ENCODE data around the gene SDHD.
"Not testable (repeated sequence)": the region's sequence is repeated elsewhere in the genome, so short reads cannot be mapped to it uniquely, and the experiment has no call there.

Gene SDHD

DNA sequence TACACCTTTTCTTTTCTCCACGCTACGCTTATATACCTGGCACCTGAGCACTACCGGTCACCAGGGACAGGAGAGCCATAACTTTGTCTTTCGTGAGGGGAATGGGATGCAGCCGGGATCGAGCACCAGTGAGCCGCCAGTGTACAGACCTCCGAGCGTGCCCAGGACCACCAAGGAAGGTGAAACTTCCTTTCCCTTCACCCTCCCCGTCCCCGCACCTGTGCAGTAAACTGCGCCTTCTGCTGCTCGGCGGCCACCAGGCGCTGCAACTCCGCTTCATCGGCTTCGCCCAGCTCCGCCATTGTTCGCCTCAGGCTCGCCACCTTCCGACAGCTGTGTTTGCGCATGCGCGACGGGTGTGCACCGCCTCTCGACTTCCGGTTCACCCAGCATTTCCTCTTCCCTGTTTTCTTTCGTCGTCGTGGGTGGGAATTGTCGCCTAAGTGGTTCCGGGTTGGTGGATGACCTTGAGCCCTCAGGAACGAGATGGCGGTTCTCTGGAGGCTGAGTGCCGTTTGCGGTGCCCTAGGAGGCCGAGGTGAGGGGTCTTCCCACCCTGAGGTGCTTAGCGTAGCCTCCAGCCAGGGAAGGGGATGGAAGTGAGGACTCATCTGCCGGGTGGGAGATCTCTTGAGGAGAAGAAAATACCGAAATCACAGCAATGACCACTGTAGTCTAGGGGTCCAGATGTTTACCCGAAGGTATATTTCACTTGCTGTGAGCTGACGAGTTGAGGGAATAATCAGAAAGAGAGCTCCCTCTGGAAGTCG lies at the start of gene SDHD, which contains the start of gene TIMM8B:
Gene SDHD (plus strand): TSS at position 452 of the 770 bp plus-strand sequence. CDS start 35 bp downstream, at position 487.
Gene TIMM8B (minus strand): TSS at position 335 of the 770 bp plus-strand sequence. CDS start 33 bp downstream, at position 302.
- DNase-seq, result peak; percentile 98

DNA sequence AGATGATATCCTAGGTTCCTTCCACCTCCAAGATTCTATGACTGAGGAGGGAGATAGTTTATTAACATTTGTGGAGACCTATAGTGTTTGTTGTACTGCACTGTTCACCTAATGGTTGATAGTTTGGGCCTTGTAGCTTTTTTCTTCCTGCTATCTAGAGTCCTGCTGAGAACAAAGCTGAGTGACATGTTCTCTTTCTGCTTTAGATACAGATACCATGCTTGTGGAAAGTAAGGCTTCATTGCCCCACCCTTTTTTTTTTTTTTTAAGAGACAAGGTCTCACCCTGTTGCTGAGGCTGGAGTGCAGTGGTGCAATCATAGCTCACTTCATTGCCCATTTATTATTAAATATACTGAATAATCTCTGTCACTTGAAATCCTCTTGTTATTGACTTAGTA lies 49.1 kb upstream of the SDHD start:
- no peak for DNase-seq

DNA sequence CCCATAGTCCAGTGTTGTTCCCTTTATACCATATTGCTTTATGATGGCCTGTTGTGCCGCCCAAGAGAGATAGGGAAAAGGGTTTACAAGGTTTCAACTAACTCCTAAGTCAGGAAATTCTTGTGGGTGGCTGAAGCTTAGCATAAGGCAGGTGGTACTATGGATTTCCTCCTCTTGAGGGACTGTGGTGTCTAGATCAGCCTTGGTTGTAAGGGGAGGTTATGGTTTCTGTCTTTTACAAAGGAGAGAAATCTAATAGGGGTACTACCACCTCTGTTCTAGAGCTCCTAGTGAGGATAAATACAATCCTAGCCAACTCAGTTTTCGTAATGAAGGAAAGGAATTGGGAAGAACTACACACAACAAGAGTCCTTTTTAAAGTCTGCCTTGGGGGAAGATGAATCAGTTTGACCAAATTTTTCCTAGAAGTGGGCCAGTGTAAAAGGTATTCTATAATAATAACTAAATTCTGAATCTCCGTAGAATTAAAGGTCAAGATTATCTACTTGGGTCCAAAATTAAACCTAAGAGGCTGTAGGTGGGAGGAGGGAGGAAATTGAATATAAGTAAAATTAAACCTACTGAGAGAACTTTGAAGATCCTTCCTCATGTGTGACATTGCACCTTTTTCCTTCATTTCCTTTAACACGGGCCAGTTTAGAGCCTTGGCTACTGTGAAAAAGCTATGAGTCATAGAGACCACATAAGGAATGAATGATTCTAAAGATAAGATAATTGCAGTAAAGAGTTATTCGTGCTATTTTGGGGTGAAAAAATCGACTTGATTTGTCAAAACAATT lies 44.3 kb upstream of the SDHD start:
- no peak for DNase-seq

DNA sequence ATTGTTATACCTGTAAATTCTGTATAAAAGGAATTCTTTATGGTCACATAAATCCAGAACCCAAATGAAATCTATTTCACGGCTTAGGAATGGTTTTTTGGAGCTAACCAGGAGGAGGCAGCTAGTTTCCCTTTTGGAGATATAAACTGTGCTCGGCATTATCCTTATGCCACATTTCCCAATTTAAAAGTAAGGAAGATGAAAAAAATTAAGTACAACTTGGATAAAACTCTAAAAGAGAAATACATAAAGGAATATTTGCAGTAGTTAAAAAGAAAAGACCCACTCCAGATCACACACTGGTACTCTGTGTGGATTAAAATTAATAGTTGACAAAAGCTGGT lies 43.7 kb upstream of the SDHD start:
- no peak for DNase-seq

DNA sequence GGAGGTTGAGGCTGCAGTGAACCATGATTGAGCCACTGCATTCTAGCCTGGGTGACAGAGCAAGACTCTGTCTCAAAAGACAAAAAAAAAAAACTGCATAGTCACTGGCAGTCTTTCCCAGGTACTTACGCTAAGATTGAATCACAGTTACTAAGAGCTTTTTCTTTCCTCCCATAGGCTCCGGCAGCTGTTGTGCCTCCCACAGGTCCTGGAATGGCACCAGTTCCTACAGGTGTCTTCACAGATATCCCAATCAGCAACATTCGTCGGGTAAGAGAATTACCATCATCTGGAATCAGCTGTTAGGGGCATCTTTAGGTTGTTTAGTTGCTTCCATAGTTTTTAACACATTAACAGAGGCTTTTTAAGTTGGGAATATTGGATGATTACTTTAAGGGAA lies 41.7 kb upstream of the SDHD start:
- DNase-seq, result no peak

DNA sequence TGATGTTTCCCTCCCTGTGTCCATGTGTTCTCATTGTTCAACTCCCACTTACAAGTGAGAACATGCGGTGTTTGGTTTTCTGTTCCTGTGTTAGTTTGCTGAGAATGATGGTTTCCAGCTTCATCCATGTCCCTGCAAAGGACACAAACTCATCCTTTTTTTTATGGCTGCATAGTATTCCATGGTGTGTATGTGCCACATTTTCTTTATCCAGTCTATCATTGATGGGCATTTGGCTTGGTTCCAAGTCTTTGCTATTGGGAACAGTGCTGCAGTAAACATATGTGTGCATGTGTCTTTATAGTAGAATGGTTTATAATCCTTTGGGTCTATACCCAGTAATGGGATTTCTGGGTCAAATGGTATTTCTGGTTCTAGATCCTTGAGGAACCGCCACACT lies 40.0 kb upstream of the SDHD start:
- DNase-seq, result not testable (repeated sequence)

DNA sequence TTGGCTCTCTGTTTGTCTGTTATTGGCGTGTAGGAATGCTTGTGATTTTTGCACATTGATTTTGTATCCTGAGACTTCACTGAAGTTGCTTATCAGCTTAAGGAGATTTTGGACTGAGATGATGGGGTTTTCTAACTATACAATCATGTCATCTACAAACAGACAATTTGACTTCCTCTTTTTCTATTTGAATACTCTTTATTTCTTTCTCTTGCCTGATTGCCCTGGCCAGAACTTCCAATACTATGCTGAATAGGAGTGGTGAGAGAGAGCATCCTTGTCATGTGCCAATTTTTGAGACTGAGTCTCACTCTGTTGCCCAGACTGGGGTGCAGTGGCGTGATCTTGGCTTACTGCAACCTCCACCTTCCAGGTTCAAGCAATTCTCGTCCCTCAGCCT lies 38.4 kb upstream of the SDHD start:
- not testable (repeated sequence) for DNase-seq

DNA sequence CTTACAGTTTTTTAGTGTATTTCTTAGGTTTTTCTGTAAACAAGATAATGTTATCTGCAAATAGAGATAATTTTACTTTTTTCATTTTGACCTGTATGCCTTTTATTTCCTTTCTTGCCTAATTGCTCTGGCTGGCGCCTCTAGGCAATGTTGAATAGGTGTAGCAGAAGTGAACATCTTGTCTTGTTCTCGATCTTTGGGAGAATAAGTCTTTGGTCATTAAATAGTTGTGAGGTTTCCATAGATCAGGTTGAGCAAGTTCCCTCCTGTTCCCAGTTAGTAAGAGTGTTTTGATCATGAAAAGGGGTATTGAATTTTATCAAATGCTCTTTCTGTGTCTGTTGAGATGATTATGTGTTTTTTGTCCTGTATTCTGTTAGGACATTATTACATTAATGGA lies 36.9 kb upstream of the SDHD start:
- DNase-seq, result no peak

DNA sequence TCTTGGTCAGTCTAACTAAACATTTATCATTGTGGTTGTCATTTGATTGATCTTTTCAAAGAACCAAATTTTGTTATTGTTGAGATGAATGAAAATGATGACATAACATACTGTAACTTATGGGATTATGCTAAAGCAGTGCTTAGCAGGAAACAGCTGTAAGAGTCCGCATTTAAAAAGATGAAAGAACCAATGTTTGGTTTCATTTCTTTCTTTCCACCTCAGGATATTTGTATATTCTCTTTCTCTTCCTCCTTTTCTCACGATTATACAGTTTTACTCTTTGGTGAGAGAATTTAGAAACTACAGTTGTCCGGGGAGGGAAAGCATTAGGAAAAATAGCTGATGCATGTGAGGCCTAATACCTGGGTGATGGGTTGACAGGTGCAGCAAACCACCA lies 36.0 kb upstream of the SDHD start:
- no peak for DNase-seq

DNA sequence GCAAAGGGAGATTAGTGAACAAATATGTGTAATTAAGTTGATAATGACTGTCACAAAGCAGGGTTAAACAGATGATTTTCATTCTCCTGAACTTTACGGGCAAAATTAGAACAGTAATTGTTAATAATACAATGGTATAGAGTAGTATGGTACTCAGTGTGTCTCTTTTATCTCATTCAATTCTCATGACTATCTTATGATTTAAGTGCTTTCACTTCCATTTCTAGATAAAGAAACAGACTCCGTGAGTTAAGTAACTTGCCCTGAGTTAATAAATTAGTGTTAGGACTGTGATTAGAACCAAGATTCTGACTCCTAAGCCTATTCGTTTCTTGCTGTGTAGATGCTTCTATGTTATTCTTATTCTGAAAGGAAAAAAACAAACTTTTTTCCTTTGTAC lies 34.9 kb upstream of the SDHD start:
- DNase-seq, result no peak

DNA sequence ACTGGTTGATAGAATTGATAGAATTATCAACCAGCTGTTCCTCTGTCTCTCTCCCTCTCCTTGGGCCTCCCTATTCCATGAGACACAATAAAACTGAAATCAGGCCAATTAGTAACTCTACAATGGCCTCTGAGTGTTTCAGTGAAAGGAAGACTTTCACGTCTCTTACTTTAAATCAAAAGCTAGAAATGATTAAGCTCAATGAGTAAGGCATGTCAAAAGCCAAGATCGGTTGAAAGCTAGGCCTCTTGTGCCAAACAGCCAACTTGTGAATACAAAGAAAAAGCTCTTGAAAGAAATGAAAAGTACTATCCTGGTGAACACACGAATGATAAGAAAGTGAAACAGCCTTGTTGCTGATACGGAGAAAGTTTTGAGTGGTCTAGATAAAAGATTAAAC lies 29.5 kb upstream of the SDHD start:
- DNase-seq, result no peak

DNA sequence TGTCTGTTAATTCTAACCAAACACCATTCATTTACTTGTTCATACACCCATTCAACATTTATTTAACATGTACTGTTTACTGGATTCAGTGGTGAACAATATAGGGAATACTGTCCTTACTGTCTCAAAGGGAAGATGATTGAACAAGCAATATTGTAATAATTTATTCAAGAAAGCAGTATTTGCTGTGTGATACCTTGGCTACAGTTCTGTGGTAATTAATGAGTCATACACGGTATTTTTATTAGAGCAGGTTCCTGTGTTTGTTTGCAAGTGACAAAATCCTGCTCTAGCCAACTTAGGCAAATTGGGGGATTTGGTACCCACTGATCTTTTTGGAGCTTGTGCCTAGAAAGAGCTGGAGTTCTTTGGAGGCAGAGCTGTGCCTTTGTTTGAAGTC lies 28.6 kb upstream of the SDHD start:
- no peak for DNase-seq

DNA sequence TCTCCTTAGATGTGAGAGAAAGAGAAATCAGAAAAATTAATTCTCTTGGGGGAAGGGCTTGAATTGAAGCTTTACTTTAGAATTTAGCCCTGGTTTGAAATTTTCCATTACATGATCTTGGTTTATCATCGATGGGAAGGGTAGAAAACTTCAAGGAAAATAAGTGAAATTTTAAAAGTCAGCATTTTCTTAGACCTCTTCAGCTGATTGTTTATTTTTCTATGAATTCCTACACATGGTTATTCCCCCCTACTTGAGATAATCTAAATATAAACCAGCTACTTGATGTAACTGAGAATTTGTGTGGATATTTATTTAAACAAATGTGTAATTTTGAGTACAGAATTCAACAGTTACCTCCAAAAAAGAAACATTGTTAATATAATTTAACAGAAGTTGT lies 23.8 kb upstream of the SDHD start:
- DNase-seq, result no peak

DNA sequence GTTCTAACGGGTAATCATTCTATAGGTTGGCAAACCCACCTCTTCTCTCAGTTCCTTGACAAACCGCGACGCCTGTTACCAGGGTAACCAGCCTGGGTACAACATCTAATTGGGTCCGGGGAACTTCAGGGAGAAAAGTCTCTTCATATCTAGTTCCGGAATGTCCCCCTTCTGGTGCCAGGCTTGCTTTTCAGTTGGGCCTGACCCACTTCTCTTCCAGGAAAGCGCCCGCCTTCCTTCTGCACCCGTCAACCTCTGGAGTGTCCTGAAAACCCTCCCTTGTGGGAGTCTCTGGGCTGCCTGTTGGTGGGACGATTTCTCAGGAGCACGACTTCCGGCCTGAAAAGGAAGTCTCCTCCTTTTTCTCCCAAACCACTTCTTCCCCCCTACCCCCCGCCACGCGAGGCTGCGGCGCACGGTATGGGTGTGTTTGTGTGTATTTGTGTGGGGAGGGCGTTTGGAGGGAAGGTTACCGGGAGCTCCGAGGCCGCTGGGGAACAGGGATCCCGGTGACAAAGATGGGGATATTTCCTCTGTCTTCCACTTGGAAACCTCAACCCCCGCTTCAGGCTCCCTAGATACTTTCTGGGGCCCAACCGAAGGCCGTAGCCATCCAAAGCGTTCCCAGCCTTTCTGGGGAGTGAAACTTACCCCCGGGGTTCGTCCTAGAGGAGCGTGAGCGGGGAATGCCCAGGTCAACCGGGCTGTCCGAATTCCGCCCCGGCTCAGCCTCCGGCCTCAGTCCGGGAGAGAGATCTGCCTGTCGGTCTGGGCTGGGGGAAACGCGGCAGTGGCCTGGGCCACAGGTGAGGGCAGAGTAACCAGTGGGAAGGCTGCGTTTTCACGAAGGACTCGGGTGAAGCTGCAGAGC lies 12.5 kb upstream of the SDHD start, which contains the start of the genes NKAPD1 and PIH1D2:
Gene NKAPD1 (plus strand): TSS at position 359 of the 871 bp plus-strand sequence. CDS start 1,276 bp downstream, outside the sequence.
Gene PIH1D2 (minus strand): TSS at position 77 of the 871 bp plus-strand sequence. CDS start 843 bp downstream, outside the sequence.
- DNase-seq, result peak; percentile 91

DNA sequence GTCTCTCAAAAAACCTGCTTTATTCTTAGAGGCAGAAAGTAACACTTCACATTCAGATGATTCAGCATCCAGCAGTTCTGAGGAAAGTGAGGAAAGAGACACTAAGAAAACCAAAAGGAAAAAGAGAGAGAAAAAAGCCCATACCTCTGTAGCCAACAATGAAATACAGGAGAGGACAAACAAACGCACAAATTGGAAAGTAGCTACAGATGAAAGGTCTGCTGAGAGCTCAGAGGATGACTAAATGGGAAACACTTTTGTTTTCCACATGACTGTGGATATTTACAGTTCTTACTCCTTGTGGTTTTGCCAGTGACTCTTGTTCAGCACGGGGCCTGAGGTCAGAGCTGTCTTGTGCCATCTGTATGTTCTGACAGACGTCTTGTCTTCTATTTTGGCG lies 3.9 kb upstream of the SDHD start:
- no peak for DNase-seq

DNA sequence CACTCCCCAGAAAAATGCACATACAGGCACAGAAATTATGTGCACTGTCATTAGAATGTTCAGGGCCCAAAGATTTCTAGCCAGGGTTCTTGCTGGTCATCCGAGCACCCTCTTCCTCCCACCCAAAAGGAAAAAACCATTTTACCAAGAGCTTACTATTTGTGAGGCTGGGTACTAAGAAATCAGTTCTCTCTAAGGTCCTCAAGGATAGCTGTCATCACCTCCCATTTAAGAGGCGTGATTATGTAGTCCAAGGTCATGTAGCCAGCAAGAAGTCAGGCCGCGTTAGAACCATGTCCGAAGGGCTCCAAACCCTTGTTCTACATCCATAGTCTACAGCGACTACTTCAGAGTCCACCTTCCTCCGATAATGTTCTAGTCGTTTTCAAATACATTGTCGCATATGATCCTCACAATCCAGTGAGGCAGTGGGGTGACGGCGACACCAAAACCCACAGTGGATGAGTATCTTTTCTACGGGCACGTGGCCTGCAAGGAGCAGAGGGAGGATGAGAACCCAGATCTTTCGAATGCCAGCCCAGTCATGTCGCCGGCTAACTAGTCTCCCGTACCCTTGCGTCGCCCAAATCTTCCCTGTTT lies 751 bp upstream of the SDHD start:
- DNase-seq, result peak; percentile 54

DNA sequence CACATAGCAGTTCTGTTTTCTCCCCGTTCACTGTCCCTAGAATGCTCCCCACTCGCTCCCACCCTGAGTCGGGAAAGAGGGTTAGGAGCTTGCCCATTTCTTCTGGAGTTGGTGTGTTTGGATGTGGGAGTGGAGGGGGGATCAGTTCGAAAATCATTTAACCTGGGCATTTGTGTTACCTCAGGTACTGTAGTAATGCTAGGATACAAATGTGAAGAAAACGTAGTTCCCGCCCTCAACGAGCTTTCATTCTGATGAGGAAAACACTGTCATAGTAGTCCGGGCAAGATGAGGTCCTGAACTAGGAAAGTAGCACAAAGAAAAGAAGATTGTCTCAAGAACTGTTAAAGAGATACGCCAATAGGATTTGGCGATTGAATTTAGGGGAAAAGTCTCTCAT lies 539 bp downstream of the SDHD start:
- DNase-seq, result no peak

DNA sequence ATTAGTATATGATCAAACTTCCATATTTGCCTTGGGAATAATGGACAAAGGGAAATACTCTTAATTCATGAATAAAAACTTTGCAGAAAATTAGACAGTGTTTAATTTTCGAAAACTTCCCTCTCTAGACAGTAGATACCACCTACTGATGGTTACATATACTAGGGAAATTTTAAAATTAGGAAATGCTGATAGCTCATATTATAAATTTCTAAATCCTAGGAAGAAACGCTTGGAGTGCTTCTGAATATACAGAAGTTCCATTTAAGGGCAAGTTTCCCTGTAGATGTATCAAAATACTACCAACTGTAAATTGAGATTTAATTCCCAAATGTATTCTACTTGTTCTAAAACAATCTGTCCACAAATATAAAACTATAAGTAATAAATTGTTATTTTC lies 8.6 kb downstream of the SDHD start:
- not testable (repeated sequence) for DNase-seq

DNA sequence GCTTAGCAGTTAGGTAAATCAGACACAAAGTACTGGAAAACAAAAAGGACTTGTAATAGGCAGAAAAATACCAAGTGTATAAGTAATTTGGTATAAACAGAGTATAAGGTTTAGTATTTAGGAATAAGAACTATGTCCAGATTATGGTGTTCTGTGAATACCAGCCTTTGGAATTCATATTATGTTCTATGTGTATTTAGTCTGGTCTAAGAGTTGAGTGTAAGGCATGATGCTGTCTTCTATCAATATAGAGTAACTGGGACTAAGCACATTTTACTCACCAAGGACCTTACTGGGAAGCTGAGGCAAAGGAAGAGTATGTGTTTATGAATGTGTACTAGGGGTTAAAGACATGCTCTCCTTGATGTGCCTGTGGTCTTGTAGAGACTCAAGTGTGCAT lies 9.5 kb downstream of the SDHD start:
- DNase-seq, result no peak

DNA sequence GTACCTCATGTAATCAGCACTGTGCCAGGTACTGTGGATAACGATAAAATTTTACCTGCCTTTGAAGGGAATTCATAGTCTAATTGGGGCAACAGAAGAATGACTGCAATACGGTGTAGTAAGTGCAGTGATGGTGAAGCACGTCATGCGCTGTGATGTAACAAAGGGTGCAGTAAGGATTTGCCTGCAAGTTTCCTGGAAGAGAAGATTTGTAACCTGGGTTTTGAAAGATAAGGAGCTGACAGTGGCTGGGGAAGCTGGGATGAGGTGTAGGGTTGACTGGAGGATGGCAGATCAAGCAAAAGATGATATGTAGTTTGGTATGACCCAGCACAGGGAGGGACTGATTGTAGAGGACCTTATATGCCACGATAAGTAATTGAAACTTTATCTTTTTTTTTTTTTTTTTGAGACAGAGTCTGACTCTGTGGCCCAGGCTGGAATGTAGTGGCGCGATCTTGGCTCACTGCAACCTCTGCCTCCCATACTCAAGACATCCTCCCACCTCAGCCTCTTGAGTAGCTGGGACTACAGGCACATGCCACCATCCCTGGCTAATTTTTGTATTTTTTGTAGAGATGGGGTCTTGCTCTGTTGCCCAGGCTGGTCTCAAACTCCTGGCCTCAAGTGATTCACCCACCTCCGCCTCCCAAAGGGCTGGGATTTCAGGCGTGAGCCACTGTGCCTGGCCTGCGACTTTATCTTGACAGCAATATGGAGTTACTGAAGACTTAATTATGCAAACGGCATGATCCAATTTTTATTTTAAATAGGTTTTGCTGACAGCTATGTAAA lies 11.3 kb downstream of the SDHD start:
- no peak for DNase-seq

DNA sequence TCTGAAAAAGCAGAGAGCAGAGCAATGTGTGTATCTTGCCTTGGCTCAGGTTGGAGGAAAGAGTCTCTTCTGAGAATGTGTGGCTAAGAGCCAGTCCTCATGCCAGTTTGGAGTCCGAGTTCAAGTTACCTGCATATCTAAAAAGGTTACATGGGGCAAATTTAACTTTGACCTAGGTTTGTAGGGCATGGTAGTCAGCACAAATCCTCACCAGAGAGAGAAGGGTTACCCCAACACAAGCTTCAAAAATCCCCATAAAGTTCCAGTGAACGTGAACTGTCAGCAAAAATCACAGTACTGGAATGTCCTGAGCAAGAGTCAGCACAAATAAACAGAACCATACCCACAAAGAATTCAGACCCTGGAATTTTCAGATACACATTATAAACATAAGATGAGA lies 13.8 kb downstream of the SDHD start:
- DNase-seq, result no peak

DNA sequence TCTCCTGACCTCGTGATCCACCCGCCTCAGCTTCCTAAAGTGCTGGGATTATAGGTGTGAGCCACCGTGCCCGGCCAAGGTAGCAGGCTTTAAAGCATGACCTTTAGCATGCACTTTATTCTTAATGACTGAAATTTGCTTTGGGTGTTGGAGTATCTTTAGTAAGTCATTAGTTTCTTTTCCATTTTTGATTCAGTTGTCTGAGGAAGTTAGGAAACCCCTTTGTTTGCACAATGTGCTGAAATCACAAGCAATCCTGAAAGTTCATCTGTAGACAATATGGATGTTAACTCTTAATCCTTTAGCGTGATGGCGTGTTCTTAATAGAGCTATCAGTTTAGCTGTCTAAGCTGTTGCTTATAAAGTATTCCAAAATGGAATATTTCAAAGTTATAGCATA lies 16.8 kb downstream of the SDHD start:
- DNase-seq, result no peak
